COLO668 (cell line): ENCODE results near the gene PRKAB1.
"Not testable (repeated sequence)": the region's sequence is repeated elsewhere in the genome, so short reads cannot be mapped to it uniquely, and the experiment has no call there.

Source experiments
- DNase-seq: peaks from one replicate; lab custom pipeline; 2025; ENCODE audit not compliant: unreplicated experiment; lab: John Stamatoyannopoulos, UW

PRKAB1 gene

GRCh38 chr12:119683413-119683812 is 15.5 kb downstream of the PRKAB1 start:
- DNase-seq: no peak

- DNase-seq: no peak
These were observed 15.9 kb downstream of the PRKAB1 start for GRCh38 chr12:119683816-119684215.

GRCh38 chr12:119684711-119685369 is 16.9 kb downstream of the PRKAB1 start:
- no peak for DNase-seq

- DNase-seq: no peak
These were observed 17.4 kb downstream of the PRKAB1 start for GRCh38 chr12:119685375-119685774.

GRCh38 chr12:119686355-119686754 is 18.4 kb downstream of the PRKAB1 start:
- DNase-seq: no peak

- DNase-seq: no peak
These were observed 18.8 kb downstream of the PRKAB1 start for GRCh38 chr12:119686776-119687175.

GRCh38 chr12:119687406-119687805 is 19.5 kb downstream of the PRKAB1 start:
- no peak for DNase-seq

- no peak for DNase-seq
These were observed 19.9 kb downstream of the PRKAB1 start for GRCh38 chr12:119687879-119688278.

- no peak for DNase-seq
These were observed 22.1 kb downstream of the PRKAB1 start for GRCh38 chr12:119689935-119690500.

GRCh38 chr12:119691202-119691810 is 23.4 kb downstream of the PRKAB1 start:
- no peak for DNase-seq

- no peak for DNase-seq
These were observed 24.5 kb downstream of the PRKAB1 start for GRCh38 chr12:119692410-119692809.

- no peak for DNase-seq
These were observed 25.1 kb downstream of the PRKAB1 start for GRCh38 chr12:119692997-119693396.

- no peak for DNase-seq
These were observed 25.6 kb downstream of the PRKAB1 start for GRCh38 chr12:119693511-119693910.

- DNase-seq: no peak
These were observed 26.2 kb downstream of the PRKAB1 start for GRCh38 chr12:119694111-119694510.

GRCh38 chr12:119695034-119695433 is 27.1 kb downstream of the PRKAB1 start:
- DNase-seq: no peak

GRCh38 chr12:119696943-119697342 is 29.0 kb downstream of the PRKAB1 start:
- no peak for DNase-seq

- DNase-seq: no peak
These were observed 31.3 kb downstream of the PRKAB1 start for GRCh38 chr12:119699199-119699760.

GRCh38 chr12:119700078-119700477 is 32.1 kb downstream of the PRKAB1 start:
- DNase-seq: no peak

GRCh38 chr12:119704065-119704747 is 36.3 kb downstream of the PRKAB1 start:
- DNase-seq: no peak

GRCh38 chr12:119705182-119705581 is 37.2 kb downstream of the PRKAB1 start:
- no peak for DNase-seq

GRCh38 chr12:119706427-119706826 is 38.5 kb downstream of the PRKAB1 start:
- not testable (repeated sequence) for DNase-seq
